Mucosa of stomach (tissue), 1 donor: ENCODE data around the gene DTL.

Experiments
- H3K27me3 ChIP-seq: one replicate; pipeline ENCODE4 v1.7.0; 2013; ENCODE audit warnings: mild to moderate bottlenecking, low read length; ENCODE audit not compliant: control insufficient read depth, insufficient read depth
- H3K36me3 ChIP-seq: one replicate; pipeline ENCODE4 v1.7.0; 2013; ENCODE audit warnings: low read length; ENCODE audit not compliant: control insufficient read depth, insufficient read depth
- H3K4me1 ChIP-seq: one replicate; pipeline ENCODE4 v1.7.0; 2013; ENCODE audit warnings: mild to moderate bottlenecking, low read length; ENCODE audit not compliant: control insufficient read depth, insufficient read depth
- H3K4me3 ChIP-seq: one replicate; pipeline ENCODE4 v1.7.0; 2013; ENCODE audit warnings: low read length
- H3K9ac ChIP-seq: one replicate; pipeline ENCODE4 v1.7.0; 2013; ENCODE audit warnings: mild to moderate bottlenecking, low read length, moderate library complexity
- H3K9me3 ChIP-seq: one replicate; pipeline ENCODE4 v1.7.0; 2013; ENCODE audit warnings: mild to moderate bottlenecking, low read length, moderate library complexity; ENCODE audit not compliant: control insufficient read depth
- donor health status: Pancreatic carcinoma.

DTL gene

DNA sequence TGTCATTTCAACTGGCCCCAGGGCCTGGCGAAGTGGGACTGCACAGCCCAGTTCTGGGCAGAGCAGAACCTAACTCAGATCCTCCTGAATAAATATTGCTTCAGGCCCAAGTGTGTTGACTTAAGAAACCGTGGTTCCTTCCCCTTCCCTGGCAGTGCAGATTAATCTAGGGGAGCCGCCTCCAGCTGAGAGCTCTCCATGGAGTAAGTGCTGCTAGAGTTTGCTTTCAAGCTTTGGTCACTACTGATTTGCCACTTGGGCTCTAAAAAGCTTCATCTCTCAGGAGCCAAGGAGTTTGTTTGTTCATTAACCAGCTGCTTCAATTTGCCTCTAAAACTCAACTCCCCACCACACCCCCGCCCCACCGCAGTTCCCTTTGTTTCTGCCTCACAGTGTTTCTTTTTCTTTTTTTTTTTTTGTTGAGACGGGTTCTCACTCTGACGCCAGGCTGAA lies 112.1 kb downstream of the DTL start:
- peak overlapping the region; percentile 28 for H3K9ac ChIP-seq
- no peaks in the 10 kb centered on the region for H3K36me3 ChIP-seq
- H3K9me3 ChIP-seq, result no peaks in the 10 kb centered on the region
- H3K27me3 ChIP-seq, result no peaks in the 10 kb centered on the region
- H3K4me1 ChIP-seq, result peaks cover 20% of the 10 kb centered on the region
- no peak overlapping the region for H3K4me3 ChIP-seq

GRCh38 chr1:212149566-212149965 lies 114.0 kb downstream of the DTL start:
- no peaks in the 10 kb centered on the region for H3K36me3 ChIP-seq
- no peaks in the 10 kb centered on the region for H3K9me3 ChIP-seq
- H3K4me1 ChIP-seq, result peaks cover 21% of the 10 kb centered on the region
- H3K9ac ChIP-seq, result no peak overlapping the region
- no peak overlapping the region for H3K4me3 ChIP-seq
- H3K27me3 ChIP-seq, result no peaks in the 10 kb centered on the region

- H3K27me3 ChIP-seq, result no peaks in the 10 kb centered on the region
- no peaks in the 10 kb centered on the region for H3K36me3 ChIP-seq
- H3K9me3 ChIP-seq, result no peaks in the 10 kb centered on the region
- no peak overlapping the region for H3K4me3 ChIP-seq
- peaks cover 10% of the 10 kb centered on the region for H3K4me1 ChIP-seq
- H3K9ac ChIP-seq, result no peak overlapping the region
These were observed 116.8 kb downstream of the DTL start for GRCh38 chr1:212152308-212152693.

GRCh38 chr1:212152869-212153268 lies 117.3 kb downstream of the DTL start:
- H3K4me3 ChIP-seq, result no peak overlapping the region
- no peaks in the 10 kb centered on the region for H3K9me3 ChIP-seq

GRCh38 chr1:212153635-212154034 lies 118.1 kb downstream of the DTL start:
- no peaks in the 10 kb centered on the region for H3K27me3 ChIP-seq
- H3K9me3 ChIP-seq, result no peaks in the 10 kb centered on the region
- no peak overlapping the region for H3K4me3 ChIP-seq
- peaks cover 7% of the 10 kb centered on the region for H3K4me1 ChIP-seq
- H3K36me3 ChIP-seq, result no peaks in the 10 kb centered on the region
- no peak overlapping the region for H3K9ac ChIP-seq

More at GRCh38 chr1:212152869-212153268, 117.3 kb downstream of the DTL start:
- Histone ChIP-seq H3K9ac (no peak overlapping the region), H3K36me3 (no peaks in the 10 kb centered on the region), H3K4me1 (peaks cover 7% of the 10 kb centered on the region), H3K27me3 (no peaks in the 10 kb centered on the region)
